Uterus (tissue), 4 donors: ENCODE data around the gene DNAJA4. TPM values are rescaled to one million over a fixed set of nuclear protein-coding genes. Genes with fewer than 3 reads are reported as not detected.

ENCODE experiments used
- DNase-seq, 2 donors: peaks; one replicate each; pipeline ENCODE4 v3.0.0-alpha.2; 2019 to 2020
- H3K27ac ChIP-seq, 2 donors: fragments of 200-600 bp; sonication (generic); 1 replicate in 1 of 2; 2 replicates in 1 of 2; pipeline ENCODE4 v1.5.1; 2016 to 2018
- H3K27me3 ChIP-seq, 2 donors: fragments of 200-600 bp; sonication (generic); one replicate each; pipeline ENCODE4 v1.5.1; 2018 to 2019; ENCODE audit warnings: control low read depth in 1 of 2
- H3K36me3 ChIP-seq, 2 donors: fragments of 200-600 bp; sonication (generic); one replicate each; pipeline ENCODE4 v1.5.1; 2019; ENCODE audit warnings: control low read depth in 1 of 2
- H3K4me1 ChIP-seq, 2 donors: fragments of 200-600 bp; sonication (generic); one replicate each; pipeline ENCODE4 v1.5.1; 2018 to 2019; ENCODE audit warnings: control low read depth in 1 of 2
- H3K4me3 ChIP-seq, 2 donors: fragments of 200-600 bp; sonication (generic); 1 replicate in 1 of 2; 2 replicates in 1 of 2; pipeline ENCODE4 v1.5.1; 2018 to 2019; ENCODE audit warnings: mild to moderate bottlenecking in 1 of 2
- H3K9me3 ChIP-seq, 2 donors: fragments of 200-600 bp; sonication (generic); one replicate each; pipeline ENCODE4 v1.5.1; 2019; ENCODE audit warnings: control low read depth in 1 of 2
- POLR2A ChIP-seq, 2 donors: fragments of 450-650 bp; IDR thresholded peaks; one replicate each; pipeline ENCODE4 v1.6.1; 2016; ENCODE audit warnings: antibody characterized with exemption in 2 of 2, mild to moderate bottlenecking in 1 of 2, moderate library complexity in 1 of 2
- intact Hi-C: fragments of 100-400 bp; cut with DNase I; formaldehyde crosslinking; loops from one replicate; pipeline ENCODE4 v1.15.1; 2023; ENCODE audit warnings: low total_unique reads
- total RNA-seq, 4 donors: library from RNA; depleted of rRNA in 3 of 4; stranded (reverse); fragments of >200 nt in 3 of 4; gene quantifications; one replicate each; pipeline versions ENCODE4 v1.1.0 to v1.2.4, GENCODE V29; 2014 to 2023
- TF ChIP-seq, protein P1 (sequence below), 4 experiments: fragments of 200-600 bp in 2 of 4; fragments of 450-650 bp in 2 of 4; sonication (generic) in 2 of 4; IDR thresholded peaks; one replicate each; pipeline ENCODE4 v1.5.1; 2016 to 2019; ENCODE audit warnings: antibody characterized with exemption in 4 of 4, mild to moderate bottlenecking in 2 of 4, moderate library complexity in 1 of 4
- donor health status: DM: yes; HTN: yes; CAD: no.

Gene DNAJA4
- total RNA-seq, 4 donors from 2014 or later: 2.6 to 16.8 (median 14.6) TPM

DNA sequence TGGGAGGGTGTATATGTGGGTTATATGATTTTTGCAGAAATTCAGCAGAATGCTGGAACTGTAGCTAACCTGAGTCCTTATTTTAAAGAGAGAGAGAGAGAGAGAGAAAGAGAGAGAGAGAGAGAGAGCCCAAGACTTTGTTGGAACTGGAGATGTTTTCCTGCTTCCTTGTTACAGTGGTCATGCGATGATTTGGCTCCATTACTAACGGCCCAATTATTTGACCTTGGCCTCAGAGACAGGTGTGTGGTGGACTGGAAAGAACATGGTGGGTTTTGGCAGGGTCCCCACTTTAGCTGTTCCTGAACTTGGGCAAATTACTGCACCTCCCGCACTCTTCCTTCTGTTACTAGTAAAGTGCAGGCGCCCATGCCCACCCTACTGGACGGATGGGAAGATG, 15.2 kb upstream of the DNAJA4 start:
- Histone ChIP-seq H3K4me3 (no peak overlapping the region), H3K27ac (no peak overlapping the region), H3K4me1 (no peaks in the 10 kb centered on the region), H3K9me3 (no peaks in the 10 kb centered on the region), H3K36me3 (no peaks in the 10 kb centered on the region), H3K27me3 (no peaks in the 10 kb centered on the region)
- intact Hi-C loops: no loop called here
- TF ChIP-seq, protein P1, sequence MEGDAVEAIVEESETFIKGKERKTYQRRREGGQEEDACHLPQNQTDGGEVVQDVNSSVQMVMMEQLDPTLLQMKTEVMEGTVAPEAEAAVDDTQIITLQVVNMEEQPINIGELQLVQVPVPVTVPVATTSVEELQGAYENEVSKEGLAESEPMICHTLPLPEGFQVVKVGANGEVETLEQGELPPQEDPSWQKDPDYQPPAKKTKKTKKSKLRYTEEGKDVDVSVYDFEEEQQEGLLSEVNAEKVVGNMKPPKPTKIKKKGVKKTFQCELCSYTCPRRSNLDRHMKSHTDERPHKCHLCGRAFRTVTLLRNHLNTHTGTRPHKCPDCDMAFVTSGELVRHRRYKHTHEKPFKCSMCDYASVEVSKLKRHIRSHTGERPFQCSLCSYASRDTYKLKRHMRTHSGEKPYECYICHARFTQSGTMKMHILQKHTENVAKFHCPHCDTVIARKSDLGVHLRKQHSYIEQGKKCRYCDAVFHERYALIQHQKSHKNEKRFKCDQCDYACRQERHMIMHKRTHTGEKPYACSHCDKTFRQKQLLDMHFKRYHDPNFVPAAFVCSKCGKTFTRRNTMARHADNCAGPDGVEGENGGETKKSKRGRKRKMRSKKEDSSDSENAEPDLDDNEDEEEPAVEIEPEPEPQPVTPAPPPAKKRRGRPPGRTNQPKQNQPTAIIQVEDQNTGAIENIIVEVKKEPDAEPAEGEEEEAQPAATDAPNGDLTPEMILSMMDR (IDR thresholded peaks at IDR 0.05): no peak
- no peak for TF ChIP-seq POLR2A (IDR thresholded peaks at IDR 0.05)
- no peak for DNase-seq

- intact Hi-C loops: no loop called here
Measured at GRCh38 chr15:78251136-78251535, 13.2 kb upstream of the DNAJA4 start.

GRCh38 chr15:78255421-78256043, 8.8 kb upstream of the DNAJA4 start:
- DNase-seq: no peak
- Histone ChIP-seq H3K4me3 (no peak overlapping the region), H3K4me1 (no peaks in the 10 kb centered on the region), H3K36me3 (no peaks in the 10 kb centered on the region), H3K9me3 (no peaks in the 10 kb centered on the region), H3K27me3 (no peaks in the 10 kb centered on the region), H3K27ac (no peak overlapping the region)
- intact Hi-C loops: no loop called here
- TF ChIP-seq, protein P1 (IDR thresholded peaks at IDR 0.05): no peak
- TF ChIP-seq POLR2A (IDR thresholded peaks at IDR 0.05): no peak

More at GRCh38 chr15:78251136-78251535, 13.2 kb upstream of the DNAJA4 start:
- no peaks in the 10 kb centered on the region for H3K4me1 ChIP-seq
- DNase-seq: no peak
- H3K36me3 ChIP-seq: no peaks in the 10 kb centered on the region
- H3K27ac ChIP-seq: no peak overlapping the region
- no peak overlapping the region for H3K4me3 ChIP-seq
- no peak for TF ChIP-seq POLR2A (IDR thresholded peaks at IDR 0.05)
- TF ChIP-seq, protein P1 (IDR thresholded peaks at IDR 0.05): no peak
- no peaks in the 10 kb centered on the region for H3K27me3 ChIP-seq
- no peaks in the 10 kb centered on the region for H3K9me3 ChIP-seq

GRCh38 chr15:78256044-78256437, 8.3 kb upstream of the DNAJA4 start:
- Histone ChIP-seq H3K36me3 (no peaks in the 10 kb centered on the region), H3K27me3 (no peaks in the 10 kb centered on the region), H3K4me1 (no peaks in the 10 kb centered on the region), H3K4me3 (no peak overlapping the region), H3K9me3 (no peaks in the 10 kb centered on the region), H3K27ac (no peak overlapping the region)
- no peak for DNase-seq
- intact Hi-C loops: no loop called here
- TF ChIP-seq, protein P1 (IDR thresholded peaks at IDR 0.05): no peak
- TF ChIP-seq POLR2A (IDR thresholded peaks at IDR 0.05): no peak

DNA sequence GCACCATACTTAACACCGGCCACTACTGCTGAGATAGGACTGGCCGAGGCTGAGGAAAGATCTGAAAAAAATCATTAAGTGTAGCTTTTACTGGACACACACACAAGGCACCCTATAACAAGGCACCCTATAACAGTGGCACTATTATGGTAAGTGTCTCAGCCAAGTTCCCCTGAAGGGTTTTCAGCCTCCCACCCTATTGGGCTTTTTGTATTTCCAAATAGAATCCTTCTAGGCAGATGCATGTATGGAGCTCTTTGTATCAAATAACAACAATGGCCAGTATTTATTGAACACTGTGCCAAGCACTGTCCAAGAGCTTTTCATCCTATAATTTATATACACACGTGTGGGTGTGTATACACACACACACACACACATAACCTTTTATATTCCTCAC, 6.7 kb upstream of the DNAJA4 start:
- H3K27me3 ChIP-seq: no peaks in the 10 kb centered on the region
- no peak overlapping the region for H3K27ac ChIP-seq
- no peak for DNase-seq
- TF ChIP-seq, protein P1 (IDR thresholded peaks at IDR 0.05): no peak
- no peak for TF ChIP-seq POLR2A (IDR thresholded peaks at IDR 0.05)
- no peaks in the 10 kb centered on the region for H3K9me3 ChIP-seq
- H3K4me1 ChIP-seq: no peaks in the 10 kb centered on the region
- no peaks in the 10 kb centered on the region for H3K36me3 ChIP-seq
- intact Hi-C loops: no loop called here
- no peak overlapping the region for H3K4me3 ChIP-seq
